Keratinocyte (primary cell): ENCODE results near the gene MTMR11.

Experiments
- EZH2 ChIP-seq: IDR thresholded peaks from one replicate; pipeline ENCODE4 v1.6.1; 2012; ENCODE audit warnings: inconsistent platforms, mild to moderate bottlenecking, low read length, moderate library complexity
- TF ChIP-seq, protein P1 (sequence below), 3 experiments: IDR thresholded peaks in 1 of 3; conservative IDR thresholded peaks in 1 of 3; optimal IDR thresholded peaks in 1 of 3; 2 replicates in 2 of 3; 3 replicates in 1 of 3; pipeline versions ENCODE3 to v1.5.1; 2011; ENCODE audit warnings: low read length in 3 of 3, mild to moderate bottlenecking in 3 of 3, moderate library complexity in 2 of 3, control low read depth in 1 of 3, inconsistent platforms in 1 of 3; ENCODE audit not compliant: insufficient read depth in 2 of 3; ENCODE audit errors: extremely low read depth in 1 of 3

GRCh38 chr1:149917571-149918144 is 19.0 kb downstream of the MTMR11 start, which contains the start of gene SV2A:
- TF ChIP-seq EZH2, result peak; percentile 38
- TF ChIP-seq, protein P1, sequence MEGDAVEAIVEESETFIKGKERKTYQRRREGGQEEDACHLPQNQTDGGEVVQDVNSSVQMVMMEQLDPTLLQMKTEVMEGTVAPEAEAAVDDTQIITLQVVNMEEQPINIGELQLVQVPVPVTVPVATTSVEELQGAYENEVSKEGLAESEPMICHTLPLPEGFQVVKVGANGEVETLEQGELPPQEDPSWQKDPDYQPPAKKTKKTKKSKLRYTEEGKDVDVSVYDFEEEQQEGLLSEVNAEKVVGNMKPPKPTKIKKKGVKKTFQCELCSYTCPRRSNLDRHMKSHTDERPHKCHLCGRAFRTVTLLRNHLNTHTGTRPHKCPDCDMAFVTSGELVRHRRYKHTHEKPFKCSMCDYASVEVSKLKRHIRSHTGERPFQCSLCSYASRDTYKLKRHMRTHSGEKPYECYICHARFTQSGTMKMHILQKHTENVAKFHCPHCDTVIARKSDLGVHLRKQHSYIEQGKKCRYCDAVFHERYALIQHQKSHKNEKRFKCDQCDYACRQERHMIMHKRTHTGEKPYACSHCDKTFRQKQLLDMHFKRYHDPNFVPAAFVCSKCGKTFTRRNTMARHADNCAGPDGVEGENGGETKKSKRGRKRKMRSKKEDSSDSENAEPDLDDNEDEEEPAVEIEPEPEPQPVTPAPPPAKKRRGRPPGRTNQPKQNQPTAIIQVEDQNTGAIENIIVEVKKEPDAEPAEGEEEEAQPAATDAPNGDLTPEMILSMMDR (optimal IDR thresholded peaks at IDR 0.05 in 1 of 3, IDR thresholded peaks at IDR 0.05 in 1 of 3, conservative IDR thresholded peaks at IDR 0.05 in 1 of 3; ENCODE audit: extremely low read depth in 1 of 3, insufficient read depth in 2 of 3, low read length in 3 of 3), result no peak
